Suppressor macrophage (primary cell): Measurements from ENCODE around the gene SDC3.

Source experiments
- DNase-seq, 4 experiments: peaks; one replicate each; pipeline ENCODE4 v3.0.0-alpha.2; 2020 to 2022

The SDC3 gene

GRCh38 chr1:30904191-30904961 lies 4.2 kb downstream of the SDC3 start:
- no peak for DNase-seq

- DNase-seq = peak; percentile 21 to 47 (median 32)
Measured at GRCh38 chr1:30903343-30904034, 5.1 kb downstream of the SDC3 start.

DNA sequence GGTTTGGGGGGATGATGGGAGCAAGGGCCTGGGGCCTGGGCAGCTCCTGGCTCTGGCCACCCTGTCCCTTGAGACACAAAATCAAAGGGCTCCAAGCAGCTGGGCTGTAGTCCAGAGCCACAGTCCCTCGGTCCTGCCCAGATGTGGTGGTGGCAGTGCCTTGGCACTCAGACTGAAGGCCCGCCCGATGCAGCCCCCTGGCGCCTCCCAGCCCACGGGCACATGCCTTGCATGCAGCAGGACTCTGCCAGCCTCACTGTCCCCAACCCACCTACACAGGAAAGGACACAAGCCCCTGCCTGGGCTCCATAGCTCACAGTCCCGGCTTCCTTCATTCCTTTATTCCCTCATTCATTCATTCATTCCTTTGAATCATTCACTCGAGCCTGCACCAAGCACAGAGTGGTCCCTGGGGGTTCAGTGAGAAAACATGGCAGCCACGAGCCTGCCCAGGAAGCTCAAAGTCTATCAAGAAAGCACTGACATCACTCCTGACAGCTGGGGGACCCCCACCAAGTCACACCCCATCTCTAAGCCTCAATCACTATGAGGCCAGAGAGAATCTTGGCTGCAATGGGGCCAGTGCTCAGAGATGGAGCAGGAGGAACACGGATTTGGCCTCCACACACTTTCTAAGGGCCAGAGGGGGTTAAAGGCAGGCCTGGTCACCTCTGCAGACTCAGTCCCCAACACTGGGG lies 5.8 kb downstream of the SDC3 start:
- DNase-seq = no peak

GRCh38 chr1:30901798-30902581 lies 6.6 kb downstream of the SDC3 start:
- no peak for DNase-seq

GRCh38 chr1:30900931-30901560 lies 7.5 kb downstream of the SDC3 start:
- no peak for DNase-seq

GRCh38 chr1:30900486-30900885 lies 8.1 kb downstream of the SDC3 start:
- DNase-seq = no peak

- no peak for DNase-seq
Measured at GRCh38 chr1:30899577-30900389, 8.8 kb downstream of the SDC3 start.

DNA sequence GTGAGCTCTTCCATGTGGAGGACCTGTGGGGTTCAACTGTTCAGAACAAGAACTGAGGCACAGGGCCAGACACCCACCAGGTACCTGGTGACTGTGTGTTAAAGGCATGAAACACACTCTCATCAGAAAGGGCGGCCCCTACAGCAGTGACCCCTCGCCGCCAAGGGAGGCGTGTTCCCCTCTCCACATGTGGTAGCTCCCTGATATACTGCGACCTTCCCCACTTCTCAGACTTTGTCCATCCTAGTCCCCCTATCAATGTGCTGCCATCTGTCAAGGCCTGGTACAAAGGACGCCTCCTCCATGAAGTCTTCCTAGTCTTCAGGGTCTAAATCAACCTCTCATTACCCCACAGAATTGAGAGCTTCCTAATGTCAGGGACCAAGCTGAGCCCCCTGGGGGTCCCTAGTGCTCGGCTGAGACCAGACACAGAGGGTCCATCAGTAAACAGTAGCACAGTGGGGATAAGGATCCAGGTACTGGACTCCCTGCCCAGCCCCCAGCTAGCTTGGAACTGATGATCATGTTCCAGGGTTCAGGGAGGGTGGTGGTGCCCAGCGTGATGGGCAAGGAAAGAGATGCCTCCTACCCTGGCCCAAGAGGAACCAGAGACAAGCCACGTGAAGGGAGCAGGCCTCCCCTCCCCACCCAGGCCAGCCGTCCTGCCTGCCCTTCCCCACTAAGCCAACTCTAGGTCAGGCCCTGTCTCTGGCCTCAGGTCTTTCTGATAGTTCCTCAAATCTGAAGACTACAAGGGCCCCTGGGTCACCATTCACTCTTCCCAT lies 10.3 kb downstream of the SDC3 start:
- peak in 2 of 4 experiments; percentile 30 for DNase-seq

DNA sequence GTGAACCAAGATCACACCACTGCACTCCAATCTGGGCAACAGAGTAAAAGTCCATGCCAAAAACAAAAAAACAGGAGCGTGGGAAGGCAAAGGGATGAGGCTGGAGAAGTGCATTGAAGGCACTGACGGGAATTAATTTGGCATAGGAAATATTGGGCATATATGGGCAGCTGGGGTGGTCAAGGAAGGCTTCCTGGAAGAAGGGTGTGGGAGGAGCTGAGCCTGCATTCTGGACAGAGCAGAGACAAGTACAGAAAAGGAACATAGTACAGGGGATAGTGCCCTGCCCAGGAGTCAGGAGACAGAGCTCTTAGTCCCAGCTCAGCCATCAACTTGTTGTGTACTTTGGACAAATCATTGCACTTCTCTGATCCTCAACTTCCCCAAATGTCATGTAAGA lies 11.7 kb downstream of the SDC3 start:
- DNase-seq = no peak

DNA sequence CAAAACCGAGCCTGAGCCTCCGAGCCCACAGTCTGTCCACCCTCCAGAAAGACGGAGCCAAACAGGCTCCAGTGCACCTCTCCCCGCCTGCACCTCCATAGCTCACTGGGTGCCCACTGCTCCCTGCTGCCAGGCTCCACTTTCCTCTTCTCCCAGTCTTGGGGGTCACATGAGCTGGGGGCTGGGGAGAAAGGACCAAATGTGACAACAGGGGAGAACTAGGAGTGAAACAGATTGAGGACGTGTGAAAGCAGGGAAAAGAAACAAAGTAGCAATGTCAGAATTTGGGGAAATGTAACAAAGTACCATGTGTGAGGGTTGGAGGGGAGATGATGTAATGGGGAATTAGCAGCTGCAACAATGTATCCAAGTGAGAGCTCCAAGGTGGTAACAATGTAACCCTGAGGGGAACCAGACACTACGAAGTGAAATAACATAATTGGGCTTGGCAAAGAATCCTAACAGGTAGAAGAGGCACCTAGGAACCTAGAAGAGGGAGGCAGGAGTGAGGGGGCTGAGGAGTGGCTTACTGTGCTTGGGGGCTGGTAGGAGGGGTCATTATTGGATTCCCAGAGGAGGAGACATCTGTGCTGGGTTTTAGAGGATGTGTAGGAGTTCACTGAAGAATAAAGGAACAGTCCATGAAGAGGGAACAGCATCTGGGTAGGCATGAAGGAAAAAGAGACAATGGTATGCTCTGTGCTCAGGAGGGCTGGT lies 12.5 kb downstream of the SDC3 start:
- peak in 1 of 4 experiments; percentile 23 for DNase-seq

DNA sequence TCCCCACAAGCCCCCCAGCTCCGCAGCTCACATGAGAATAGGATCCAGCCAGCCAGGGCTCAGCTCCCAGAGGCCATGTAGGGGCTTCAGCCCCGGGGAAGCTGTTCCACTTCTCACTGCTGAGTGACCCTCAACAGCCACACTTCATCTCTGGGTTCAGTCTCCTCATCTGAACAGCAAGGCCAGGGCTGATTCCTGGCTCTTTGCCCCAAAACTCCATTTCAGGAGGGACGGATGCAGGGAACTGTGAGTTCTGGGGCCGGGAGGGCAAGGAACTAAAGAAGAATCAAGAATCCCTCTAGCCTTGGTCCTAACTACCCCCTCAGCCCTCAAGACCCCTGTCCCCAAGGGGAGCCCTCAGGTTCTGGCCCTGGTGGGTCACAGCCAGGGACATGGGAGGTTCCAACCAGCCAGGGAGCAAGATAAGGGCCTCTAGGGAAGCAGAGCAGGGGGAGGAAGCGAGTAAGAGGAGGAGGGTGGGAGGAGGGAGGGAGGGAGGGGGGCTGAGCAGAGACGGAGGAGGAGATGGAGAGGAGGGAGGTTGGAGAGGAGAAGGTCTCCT lies 13.1 kb downstream of the SDC3 start:
- DNase-seq = no peak

DNA sequence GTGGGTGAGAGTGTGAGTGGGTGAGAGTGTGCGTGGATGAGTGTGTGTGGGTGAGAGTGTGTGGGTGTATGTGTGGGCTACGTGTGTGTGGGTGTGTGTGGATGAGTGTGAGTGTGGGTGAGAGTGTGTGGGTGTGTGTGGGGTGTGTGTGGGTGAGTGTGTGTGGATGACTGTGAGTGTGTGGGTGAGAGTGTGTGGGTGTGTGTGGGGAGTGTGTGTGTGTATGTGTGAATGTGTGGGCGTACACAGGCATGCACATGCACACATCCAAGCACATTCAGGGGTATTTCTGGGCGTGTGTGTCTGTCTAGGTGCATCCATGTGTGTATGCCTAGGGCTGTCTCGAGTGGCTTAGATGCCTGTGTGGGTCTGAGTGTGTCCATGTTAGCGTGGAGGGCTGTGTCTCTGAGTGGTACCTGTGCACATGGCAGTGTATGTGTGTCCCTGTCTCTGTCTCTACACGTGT lies 14.0 kb downstream of the SDC3 start:
- DNase-seq = no peak

DNA sequence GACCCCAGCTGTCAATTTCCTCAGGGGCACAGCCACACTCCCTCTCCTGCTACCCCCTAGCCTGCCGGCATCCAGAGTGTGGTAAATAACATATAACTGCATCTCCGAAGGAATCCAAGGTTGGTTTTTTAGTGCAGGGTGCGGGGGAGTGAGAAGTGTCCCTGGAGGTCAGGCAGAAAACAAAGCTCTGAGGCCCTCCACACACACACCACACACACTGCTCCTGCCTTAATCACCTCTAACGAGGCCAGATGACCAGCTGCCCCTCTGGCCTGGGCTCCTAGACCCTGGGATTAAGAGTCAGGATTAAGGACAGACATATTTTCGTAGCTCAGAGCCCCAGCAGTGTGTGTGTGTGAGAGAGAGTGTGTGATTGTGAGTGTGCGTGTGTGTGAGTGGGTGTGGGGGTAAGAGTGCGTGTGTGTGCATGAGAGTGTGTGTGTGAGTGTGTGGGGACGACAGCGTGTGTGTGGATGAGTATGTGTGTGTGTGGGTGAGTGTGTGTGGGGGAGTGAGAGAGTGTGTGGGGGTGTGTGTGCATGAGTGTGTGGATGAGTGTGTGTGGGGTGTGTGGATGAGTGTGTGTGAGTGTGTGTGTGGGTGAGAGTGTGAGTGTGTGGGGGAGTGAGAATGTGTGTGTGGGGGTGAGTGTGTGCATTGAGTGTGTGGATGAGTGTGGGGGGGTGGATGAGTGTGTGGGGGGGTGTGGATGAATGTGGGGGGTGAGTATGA lies 14.6 kb downstream of the SDC3 start:
- DNase-seq = no peak

DNA sequence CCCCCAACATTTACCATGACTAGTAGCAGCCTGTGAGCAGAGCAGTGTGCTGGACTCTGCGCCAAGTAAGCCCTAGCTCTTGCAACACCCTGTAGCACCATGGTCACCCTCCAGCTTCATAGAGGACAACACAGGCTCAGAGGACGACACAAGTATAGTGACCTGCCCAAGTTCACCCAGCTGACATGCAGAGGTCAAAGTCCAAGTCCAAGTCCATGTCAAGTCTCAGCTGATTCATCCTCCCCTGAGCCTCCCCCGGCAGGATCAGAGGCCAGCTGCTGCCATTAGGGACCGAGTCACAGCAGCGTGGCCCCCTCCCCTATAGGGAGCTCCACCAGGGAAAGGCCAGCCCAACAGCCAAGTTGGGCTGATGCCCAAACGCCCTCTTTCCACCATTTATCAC lies 15.9 kb downstream of the SDC3 start:
- peak in 1 of 4 experiments; percentile 24 for DNase-seq

DNA sequence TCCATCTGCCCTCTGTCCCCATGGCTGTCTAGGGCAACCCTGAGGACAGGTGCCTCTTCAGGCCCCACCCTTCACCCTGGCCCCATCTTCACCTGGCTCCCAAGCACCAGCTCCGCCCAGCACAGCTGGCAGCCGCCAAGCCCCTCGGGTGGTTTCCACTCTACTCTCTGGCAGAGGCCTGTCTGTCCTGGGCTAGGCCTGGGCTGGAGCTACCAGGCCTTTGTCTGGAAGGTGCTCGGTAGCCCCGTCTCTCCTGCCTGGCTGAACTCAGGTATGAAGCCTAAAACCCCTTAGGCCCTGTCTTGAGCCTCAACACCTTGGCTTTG lies 17.4 kb downstream of the SDC3 start:
- no peak for DNase-seq

GRCh38 chr1:30890502-30891226 lies 17.9 kb downstream of the SDC3 start:
- no peak for DNase-seq

DNA sequence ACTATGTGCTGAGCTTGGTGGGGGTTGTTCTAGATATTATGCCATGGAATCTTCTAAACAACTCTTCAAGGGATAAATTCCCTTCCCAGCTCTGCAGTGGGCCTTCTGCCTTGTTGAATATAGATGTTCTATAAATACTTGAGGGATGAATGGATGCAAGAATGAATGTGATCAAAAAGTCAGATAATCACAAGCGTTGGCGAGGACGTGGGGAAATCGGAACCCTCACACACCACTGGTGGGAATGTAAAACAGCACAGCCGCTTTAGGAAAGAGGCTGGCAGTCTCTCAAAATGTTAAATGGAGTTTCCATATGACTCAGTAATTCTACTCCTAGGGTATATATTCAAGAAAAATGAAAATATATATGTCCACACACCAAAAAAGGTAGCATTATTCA lies 19.0 kb downstream of the SDC3 start:
- DNase-seq = no peak

- no peak for DNase-seq
Measured at GRCh38 chr1:30888975-30889374, 19.6 kb downstream of the SDC3 start.
